Measurements from ENCODE around the gene LTB4R.
A peak's percentile ranks its signal among the peaks of the same experiment; 100 is the strongest.

Gene LTB4R

GRCh38 chr14:24269368-24269767 lies 41.9 kb upstream of the LTB4R start:
- FAIRE-seq, result no peak
- TF ChIP-seq TAF1 (IDR thresholded peaks at IDR 0.05; ENCODE audit: low read depth, low read length) (no peak), SPI1 (IDR thresholded peaks at IDR 0.05; ENCODE audit: low read depth, low read length) (no peak), POLR2A (IDR thresholded peaks at IDR 0.05; ENCODE audit: low read depth, low read length) (no peak), POLR2AphosphoS5 (IDR thresholded peaks at IDR 0.05; ENCODE audit: low read depth, low read length) (no peak), POU2F2 (IDR thresholded peaks at IDR 0.05; ENCODE audit: low read depth, low read length) (no peak)
- DNase-seq (ENCODE audit: insufficient read length, low spot score), result no peak

- DNase-seq (ENCODE audit: insufficient read length, low spot score) (no peak), FAIRE-seq (no peak)
- no peak for TF ChIP-seq POLR2A (IDR thresholded peaks at IDR 0.05; ENCODE audit: low read depth, low read length)
- TF ChIP-seq SPI1 (IDR thresholded peaks at IDR 0.05; ENCODE audit: low read depth, low read length), result no peak
- TF ChIP-seq POLR2AphosphoS5 (IDR thresholded peaks at IDR 0.05; ENCODE audit: low read depth, low read length), result no peak
Measured at GRCh38 chr14:24269910-24270536, 41.3 kb upstream of the LTB4R start.

- no peak for FAIRE-seq
- DNase-seq (ENCODE audit: insufficient read length, low spot score), result no peak
- TF ChIP-seq PAX5 (IDR thresholded peaks at IDR 0.05; ENCODE audit: insufficient read depth, low read length, severe bottlenecking) (no peak), SPI1 (IDR thresholded peaks at IDR 0.05; ENCODE audit: low read depth, low read length) (no peak), TAF1 (IDR thresholded peaks at IDR 0.05; ENCODE audit: low read depth, low read length) (no peak), POLR2AphosphoS5 (IDR thresholded peaks at IDR 0.05; ENCODE audit: low read depth, low read length) (no peak), POU2F2 (IDR thresholded peaks at IDR 0.05; ENCODE audit: low read depth, low read length) (no peak), POLR2A (IDR thresholded peaks at IDR 0.05; ENCODE audit: low read depth, low read length) (no peak)
Measured at GRCh38 chr14:24270537-24271133, 40.7 kb upstream of the LTB4R start.

GRCh38 chr14:24271134-24271833 lies 40.0 kb upstream of the LTB4R start, which contains the start of gene RABGGTA:
Gene RABGGTA (minus strand): TSS chr14:24271597. CDS start chr14:24271115, 482 bp downstream.
- FAIRE-seq (peak; percentile 95), DNase-seq (ENCODE audit: insufficient read length, low spot score) (peak; percentile 97)
- TF ChIP-seq SPI1 (IDR thresholded peaks at IDR 0.05; ENCODE audit: low read depth, low read length) (no peak), PAX5 (IDR thresholded peaks at IDR 0.05; ENCODE audit: insufficient read depth, low read length, severe bottlenecking) (peak; percentile 33), TAF1 (IDR thresholded peaks at IDR 0.05; ENCODE audit: low read depth, low read length) (no peak; the same call in 1 of the 2 replicates), POLR2AphosphoS5 (IDR thresholded peaks at IDR 0.05; ENCODE audit: low read depth, low read length) (no peak), POU2F2 (IDR thresholded peaks at IDR 0.05; ENCODE audit: low read depth, low read length) (0 out of 2 replicates have a peak, but pooled peaks have one; percentile 22), POLR2A (IDR thresholded peaks at IDR 0.05; ENCODE audit: low read depth, low read length) (peak; percentile 79; the same call in 1 of the 2 replicates)

- TF ChIP-seq TAF1 (IDR thresholded peaks at IDR 0.05; ENCODE audit: low read depth, low read length) (no peak), POU2F2 (IDR thresholded peaks at IDR 0.05; ENCODE audit: low read depth, low read length) (no peak), POLR2A (IDR thresholded peaks at IDR 0.05; ENCODE audit: low read depth, low read length) (no peak), POLR2AphosphoS5 (IDR thresholded peaks at IDR 0.05; ENCODE audit: low read depth, low read length) (no peak), SPI1 (IDR thresholded peaks at IDR 0.05; ENCODE audit: low read depth, low read length) (no peak), PAX5 (IDR thresholded peaks at IDR 0.05; ENCODE audit: insufficient read depth, low read length, severe bottlenecking) (no peak)
- DNase-seq (ENCODE audit: insufficient read length, low spot score) (no peak), FAIRE-seq (no peak)
Measured at GRCh38 chr14:24271834-24272263, 39.5 kb upstream of the LTB4R start.

GRCh38 chr14:24272467-24272866 lies 38.8 kb upstream of the LTB4R start:
- FAIRE-seq (no peak), DNase-seq (ENCODE audit: insufficient read length, low spot score) (no peak)
- no peak for TF ChIP-seq TAF1 (IDR thresholded peaks at IDR 0.05; ENCODE audit: low read depth, low read length)
- TF ChIP-seq POU2F2 (IDR thresholded peaks at IDR 0.05; ENCODE audit: low read depth, low read length), result no peak
- no peak for TF ChIP-seq POLR2A (IDR thresholded peaks at IDR 0.05; ENCODE audit: low read depth, low read length)
- no peak for TF ChIP-seq SPI1 (IDR thresholded peaks at IDR 0.05; ENCODE audit: low read depth, low read length)
- no peak for TF ChIP-seq PAX5 (IDR thresholded peaks at IDR 0.05; ENCODE audit: insufficient read depth, low read length, severe bottlenecking)
- TF ChIP-seq POLR2AphosphoS5 (IDR thresholded peaks at IDR 0.05; ENCODE audit: low read depth, low read length), result no peak

GRCh38 chr14:24273422-24273998 lies 37.8 kb upstream of the LTB4R start:
- no peak for DNase-seq (ENCODE audit: insufficient read length, low spot score)
- TF ChIP-seq POLR2A (IDR thresholded peaks at IDR 0.05; ENCODE audit: low read depth, low read length) (no peak), PAX5 (IDR thresholded peaks at IDR 0.05; ENCODE audit: insufficient read depth, low read length, severe bottlenecking) (no peak), TAF1 (IDR thresholded peaks at IDR 0.05; ENCODE audit: low read depth, low read length) (no peak), POLR2AphosphoS5 (IDR thresholded peaks at IDR 0.05; ENCODE audit: low read depth, low read length) (no peak)
- FAIRE-seq, result no peak

GRCh38 chr14:24274101-24274543 lies 37.2 kb upstream of the LTB4R start:
- TF ChIP-seq SPI1 (IDR thresholded peaks at IDR 0.05; ENCODE audit: low read depth, low read length) (peak; percentile 100), POU2F2 (IDR thresholded peaks at IDR 0.05; ENCODE audit: low read depth, low read length) (peak; percentile 44; the same call in 1 of the 2 replicates), TAF1 (IDR thresholded peaks at IDR 0.05; ENCODE audit: low read depth, low read length) (no peak)
- DNase-seq (ENCODE audit: insufficient read length, low spot score) (peak; percentile 55), FAIRE-seq (peak; percentile 87)

GRCh38 chr14:24277071-24277470 lies 34.2 kb upstream of the LTB4R start:
- no peak for FAIRE-seq
- no peak for TF ChIP-seq POLR2AphosphoS5 (IDR thresholded peaks at IDR 0.05; ENCODE audit: low read depth, low read length)
- no peak for TF ChIP-seq SPI1 (IDR thresholded peaks at IDR 0.05; ENCODE audit: low read depth, low read length)
- TF ChIP-seq TAF1 (IDR thresholded peaks at IDR 0.05; ENCODE audit: low read depth, low read length), result no peak
- TF ChIP-seq POU2F2 (IDR thresholded peaks at IDR 0.05; ENCODE audit: low read depth, low read length), result no peak
- TF ChIP-seq POLR2A (IDR thresholded peaks at IDR 0.05; ENCODE audit: low read depth, low read length), result no peak
- TF ChIP-seq PAX5 (IDR thresholded peaks at IDR 0.05; ENCODE audit: insufficient read depth, low read length, severe bottlenecking), result no peak
- no peak for DNase-seq (ENCODE audit: insufficient read length, low spot score)
